Mucosa of descending colon (tissue), 3 donors: Measurements from ENCODE around the gene PAIP1. TPM values are rescaled to one million over a fixed set of nuclear protein-coding genes. Genes with fewer than 3 reads are reported as not detected.
A peak's percentile ranks its signal among the peaks of the same experiment; 100 is the strongest.

ENCODE experiments used
- ATAC-seq: fragments of 200-7000 bp; cut with Tn5 transposase; one replicate; pipeline ENCODE4 v1.9.1; 2020; ENCODE audit warnings: mild to moderate bottlenecking, moderate library complexity
- DNase-seq, 3 donors: peaks; one replicate each; pipeline ENCODE4 v3.0.0-alpha.2; 2020
- H3K36me3 ChIP-seq: fragments of 200-600 bp; one replicate; pipeline ENCODE4 v1.8.0; 2021; ENCODE audit warnings: low read depth, mild to moderate bottlenecking
- H3K4me1 ChIP-seq: fragments of 200-600 bp; one replicate; pipeline ENCODE4 v1.8.0; 2021; ENCODE audit warnings: low read depth, mild to moderate bottlenecking
- H3K4me3 ChIP-seq: fragments of 200-600 bp; one replicate; pipeline ENCODE4 v1.8.0; 2021; ENCODE audit warnings: mild to moderate bottlenecking
- H3K9me3 ChIP-seq: fragments of 200-600 bp; one replicate; pipeline ENCODE4 v1.8.0; 2021; ENCODE audit warnings: mild to moderate bottlenecking
- intact Hi-C, 2 donors: fragments of 100-400 bp; cut with DNase I in 1 of 2; cut with micrococcal nuclease in 1 of 2; formaldehyde crosslinking; loops; one replicate each; pipeline versions ENCODE4 v1.11.0 to v1.11.1; 2022; cut with DNase I, micrococcal nuclease
- total RNA-seq, 3 donors: library from RNA; stranded (reverse); fragmentation: NEBNext Ultra II Directional in 2 of 3; extraction: Animal tissue kit (Norgen Biotek cat#: 25700) in 2 of 3; gene quantifications; one replicate each; pipeline versions ENCODE4 v1.2.1 to v1.2.4, GENCODE V29; 2021 to 2023
- TF ChIP-seq, protein P1 (sequence below): fragments of 200-600 bp; IDR thresholded peaks from one replicate; pipeline ENCODE4 v1.8.0; 2022; ENCODE audit warnings: antibody characterized with exemption, mild to moderate bottlenecking
- donor health status: DM: no; HTN: no; CAD: no; lungs with moderate emphysema.
- donor health status: DM: no; HTN: no; CAD: no.
- donor health status: DM: no; HTN: yes; CAD: no.

Gene PAIP1
- total RNA-seq, 3 donors from 2014 or later: 54.0 to 83.5 (median 57.8) TPM

DNA sequence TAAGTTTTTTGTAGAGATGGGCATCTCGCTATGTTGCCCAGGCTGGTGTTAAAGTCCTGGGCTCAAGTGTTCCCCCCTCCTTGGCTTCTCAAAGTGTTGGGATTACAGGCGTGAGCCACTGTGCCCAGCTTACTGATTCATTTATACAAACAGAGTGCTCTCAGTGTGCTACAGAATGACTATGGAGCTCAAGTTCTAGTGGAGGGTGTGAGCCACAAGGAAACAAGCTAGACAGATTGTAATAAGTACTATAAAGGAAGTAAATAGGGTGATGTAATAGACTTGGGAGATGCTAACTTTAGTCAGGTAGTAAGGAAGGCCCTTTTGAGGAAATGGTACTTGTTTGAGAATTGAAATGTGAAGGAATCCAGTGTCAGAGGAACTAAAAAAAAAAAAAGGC lies 71.5 kb downstream of the PAIP1 start:
- intact Hi-C loops: loop anchor here in 1 of 2 donors (10.0 kb wide), 1 partner anchor 91 kb away; no protein-coding TSS in a partner anchor
- ATAC-seq: peak; percentile 71
- DNase-seq: peak in 2 of 3 donors; percentile 34 to 42

DNA sequence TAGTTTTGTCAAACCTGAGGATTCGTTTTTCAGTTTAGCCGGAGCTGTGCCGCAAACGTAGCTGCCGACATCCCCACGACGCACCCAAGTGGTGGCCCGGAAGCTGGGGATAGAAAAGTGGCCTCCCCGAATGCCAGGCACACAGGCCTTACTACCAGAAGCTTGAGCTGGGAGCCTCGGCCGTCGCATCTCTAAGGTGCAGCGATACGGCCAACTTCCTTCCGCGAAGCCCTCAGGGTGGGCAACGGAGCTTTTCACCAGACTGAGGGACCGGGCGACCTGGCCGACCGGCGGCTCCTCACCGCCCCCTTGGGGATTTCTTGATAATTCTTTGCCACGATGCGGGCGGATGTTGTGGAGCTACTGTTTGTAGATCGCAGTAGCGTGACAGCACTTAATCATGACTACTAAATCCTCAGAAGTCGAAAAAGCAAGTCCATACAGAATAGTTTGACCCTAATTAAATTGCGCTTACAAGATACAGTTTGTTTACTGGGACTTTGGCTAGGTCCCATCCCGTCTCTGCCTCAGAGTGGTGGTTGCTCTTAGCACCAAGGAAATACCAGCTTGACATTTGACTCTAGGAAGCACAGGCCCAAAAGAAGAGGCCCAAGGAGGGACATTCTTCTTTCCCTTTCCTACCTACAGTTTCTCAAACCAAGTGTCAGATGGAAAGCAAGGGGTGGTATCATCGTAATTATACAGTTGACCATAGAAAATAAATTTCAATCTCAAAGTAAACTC lies 72.6 kb downstream of the PAIP1 start:
- intact Hi-C loops: loop anchor here in 1 of 2 donors (10.0 kb wide), 1 partner anchor 89 kb away; no protein-coding TSS in a partner anchor
- TF ChIP-seq, protein P1, sequence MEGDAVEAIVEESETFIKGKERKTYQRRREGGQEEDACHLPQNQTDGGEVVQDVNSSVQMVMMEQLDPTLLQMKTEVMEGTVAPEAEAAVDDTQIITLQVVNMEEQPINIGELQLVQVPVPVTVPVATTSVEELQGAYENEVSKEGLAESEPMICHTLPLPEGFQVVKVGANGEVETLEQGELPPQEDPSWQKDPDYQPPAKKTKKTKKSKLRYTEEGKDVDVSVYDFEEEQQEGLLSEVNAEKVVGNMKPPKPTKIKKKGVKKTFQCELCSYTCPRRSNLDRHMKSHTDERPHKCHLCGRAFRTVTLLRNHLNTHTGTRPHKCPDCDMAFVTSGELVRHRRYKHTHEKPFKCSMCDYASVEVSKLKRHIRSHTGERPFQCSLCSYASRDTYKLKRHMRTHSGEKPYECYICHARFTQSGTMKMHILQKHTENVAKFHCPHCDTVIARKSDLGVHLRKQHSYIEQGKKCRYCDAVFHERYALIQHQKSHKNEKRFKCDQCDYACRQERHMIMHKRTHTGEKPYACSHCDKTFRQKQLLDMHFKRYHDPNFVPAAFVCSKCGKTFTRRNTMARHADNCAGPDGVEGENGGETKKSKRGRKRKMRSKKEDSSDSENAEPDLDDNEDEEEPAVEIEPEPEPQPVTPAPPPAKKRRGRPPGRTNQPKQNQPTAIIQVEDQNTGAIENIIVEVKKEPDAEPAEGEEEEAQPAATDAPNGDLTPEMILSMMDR: peak; percentile 38
- Histone ChIP-seq H3K9me3 (no peaks in the 10 kb centered on the region), H3K36me3 (no peaks in the 10 kb centered on the region), H3K4me3 (peak overlapping the region; percentile 46), H3K4me1 (peaks cover 22% of the 10 kb centered on the region)
- DNase-seq: peak; percentile 89 to 90 (median 89)
- ATAC-seq: peak; percentile 86

More for the DNA sequence above, 71.5 kb downstream of the PAIP1 start:
- Histone ChIP-seq H3K4me3 (no peak overlapping the region), H3K36me3 (no peaks in the 10 kb centered on the region), H3K4me1 (peaks cover 22% of the 10 kb centered on the region), H3K9me3 (no peaks in the 10 kb centered on the region)
- TF ChIP-seq, protein P1: no peak

DNA sequence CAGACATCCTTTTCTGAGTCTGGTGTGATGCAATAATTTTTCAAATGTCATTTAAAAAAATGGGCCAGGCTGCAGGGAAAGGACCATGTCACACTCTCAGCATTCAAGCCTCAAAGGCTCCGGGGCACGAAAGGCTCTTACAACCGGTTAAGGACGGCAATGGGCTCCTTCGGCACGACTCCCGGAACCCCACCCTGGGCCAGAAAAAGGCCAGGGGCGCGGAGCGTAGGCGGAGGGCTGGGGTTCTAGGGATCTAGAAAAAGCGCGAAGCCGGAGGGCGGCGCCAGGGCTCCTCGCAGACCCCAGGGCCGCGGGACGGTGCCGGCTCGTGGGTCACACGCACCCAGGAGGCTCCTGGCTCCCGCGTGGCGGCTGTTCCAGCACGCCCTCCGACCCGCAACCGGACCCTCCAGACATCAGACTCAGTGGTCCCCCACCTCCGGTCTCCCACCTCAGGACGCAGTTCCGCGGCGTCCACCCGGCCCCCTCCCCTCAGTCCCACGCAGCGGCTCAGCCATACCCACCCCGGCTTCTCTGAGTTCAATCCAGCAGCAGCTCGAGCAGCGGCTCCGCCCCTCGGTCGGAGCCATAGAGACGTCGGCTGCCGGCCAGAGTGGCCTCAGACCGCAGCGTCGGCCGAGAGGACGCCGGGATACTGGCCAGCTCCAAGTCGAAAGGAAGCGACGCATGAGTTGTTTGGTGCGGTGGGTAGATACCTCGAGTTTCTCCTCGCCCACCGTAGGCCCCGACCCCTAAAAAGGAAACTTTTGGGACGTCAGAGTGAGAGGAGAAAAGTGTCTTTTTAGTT lies 73.4 kb downstream of the PAIP1 start, which contains the start of gene TMEM267:
TSS of gene TMEM267 (minus strand) at position 568 of the 808 bp plus-strand sequence. CDS start 29,896 bp downstream, outside the sequence.
- no peaks in the 10 kb centered on the region for H3K36me3 ChIP-seq
- peak; percentile 94 to 96 (median 95) for DNase-seq
- ATAC-seq: peak; percentile 95
- intact Hi-C loops: loop anchor here in 1 of 2 donors (10.0 kb wide), 1 partner anchor 89 kb away; no protein-coding TSS in a partner anchor
- peaks cover 22% of the 10 kb centered on the region for H3K4me1 ChIP-seq
- H3K9me3 ChIP-seq: no peaks in the 10 kb centered on the region
- TF ChIP-seq, protein P1: no peak
- H3K4me3 ChIP-seq: peak within 1 kb of the TSS; percentile 46

DNA sequence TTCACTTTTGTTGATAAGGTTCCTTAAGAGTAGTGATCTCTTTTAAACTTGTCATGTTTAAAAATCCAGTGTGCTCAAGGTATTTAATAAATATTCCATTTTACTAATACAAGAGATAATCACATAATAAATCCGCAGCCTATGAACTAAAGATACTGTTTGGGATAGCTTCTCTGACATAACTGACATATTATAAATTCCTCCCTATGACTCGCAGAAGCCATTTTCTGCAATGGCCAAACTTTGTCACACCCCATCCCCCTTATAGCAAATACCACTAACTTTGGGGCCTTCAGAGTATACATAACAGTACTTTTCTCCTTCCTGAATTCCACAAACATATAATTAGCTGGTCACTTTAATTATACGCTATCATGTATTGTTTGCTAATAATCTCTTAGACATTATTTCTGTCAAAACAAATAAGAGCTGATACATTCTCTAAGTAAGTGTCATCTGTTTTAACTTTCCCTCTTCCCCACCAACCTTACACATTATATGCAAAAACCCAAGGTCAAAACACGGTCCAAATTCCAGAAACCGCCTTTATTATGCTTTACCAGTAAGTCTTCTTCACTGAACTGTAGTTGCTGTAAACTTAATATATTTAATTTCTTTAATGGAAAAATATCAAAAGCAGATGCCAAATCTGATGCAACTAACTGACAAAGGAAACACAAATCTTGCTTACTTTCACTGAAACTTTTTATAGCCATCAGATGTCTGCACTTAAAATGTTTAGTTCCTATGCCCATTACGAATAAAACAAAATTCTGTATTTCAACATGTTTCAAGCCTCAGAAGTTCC lies 74.2 kb downstream of the PAIP1 start:
- no peaks in the 10 kb centered on the region for H3K9me3 ChIP-seq
- ATAC-seq (no peak), DNase-seq (no peak)
- peaks cover 22% of the 10 kb centered on the region for H3K4me1 ChIP-seq
- H3K36me3 ChIP-seq: no peaks in the 10 kb centered on the region
- intact Hi-C loops: loop anchor here in 1 of 2 donors (10.0 kb wide), 1 partner anchor 88 kb away; no protein-coding TSS in a partner anchor
- TF ChIP-seq, protein P1: no peak
- H3K4me3 ChIP-seq: peak overlapping the region; percentile 46

Other genes starting within 250 kb of the PAIP1 start
- 100 to 1,000 TPM in 2 of 3 donors, 10 to 100 TPM in 1; 69.6 to 176 (median 151) TPM for gene HMGCS1, start 243.7 kb downstream of the PAIP1 start, total RNA-seq
- gene CCL28, start 144.7 kb downstream of the PAIP1 start, total RNA-seq: 100 to 1,000 TPM in 1 of 3 donors, 10 to 100 TPM in 2; 44.1 to 108 (median 91.1) TPM
- gene TMEM267, start 73.2 kb downstream of the PAIP1 start, total RNA-seq: 10 to 100 TPM in 2 of 3 donors, 1 to 10 TPM in 1; 8.2 to 10.7 (median 10.6) TPM
- 1 to 10 TPM; 1.3 to 2.9 (median 1.7) TPM for gene C5orf34, start 41.9 kb downstream of the PAIP1 start, total RNA-seq
- gene NNT, start 46.1 kb upstream of the PAIP1 start, total RNA-seq: 100 to 1,000 TPM; 111 to 121 (median 119) TPM